Tibial artery (tissue), 4 donors: ENCODE data around the gene CCDC63.

Source experiments
- DNase-seq, 2 donors: peaks; one replicate each; pipeline ENCODE4 v3.0.0-alpha.2; 2019
- H3K27ac ChIP-seq, 2 donors: fragments of 200-600 bp; sonication (generic) in 1 of 2; 1 replicate in 1 of 2; 2 replicates in 1 of 2; pipeline ENCODE4 v1.5.1; 2018 to 2019; ENCODE audit warnings: mild to moderate bottlenecking in 1 of 2
- H3K27me3 ChIP-seq, 2 donors: fragments of 200-600 bp; sonication (generic) in 1 of 2; one replicate each; pipeline versions ENCODE4 v1.5.1 to v1.6.0; 2016 to 2019
- H3K36me3 ChIP-seq, 3 donors: fragments of 200-600 bp; sonication (generic) in 2 of 3; one replicate each; pipeline ENCODE4 v1.5.1; 2016 to 2019; ENCODE audit warnings: mild to moderate bottlenecking in 2 of 3
- H3K4me1 ChIP-seq, 4 donors: fragments of 200-600 bp; sonication (generic) in 2 of 4; 1 replicate in 3 of 4; 2 replicates in 1 of 4; pipeline ENCODE4 v1.5.1; 2016 to 2019
- H3K4me3 ChIP-seq, 2 donors: fragments of 200-600 bp; sonication (generic) in 1 of 2; 1 replicate in 1 of 2; 2 replicates in 1 of 2; pipeline ENCODE4 v1.5.1; 2018 to 2019; ENCODE audit warnings: mild to moderate bottlenecking in 2 of 2
- H3K9me3 ChIP-seq, 3 donors: fragments of 200-600 bp; sonication (generic) in 1 of 3; one replicate each; pipeline ENCODE4 v1.5.1; 2016 to 2019
- intact Hi-C: fragments of 100-400 bp; cut with DNase I; formaldehyde crosslinking; loops from one replicate; pipeline ENCODE4 v1.15.0; 2023; ENCODE audit warnings: low total_unique reads
- TF ChIP-seq, protein P1 (sequence below), 2 experiments: fragments of 200-600 bp in 1 of 2; fragments of 450-650 bp in 1 of 2; IDR thresholded peaks; one replicate each; pipeline ENCODE4 v1.5.1; 2017 to 2019; ENCODE audit warnings: antibody characterized with exemption in 2 of 2, mild to moderate bottlenecking in 1 of 2, moderate library complexity in 1 of 2

Gene CCDC63

GRCh38 chr12:110896559-110896958, 49.8 kb downstream of the CCDC63 start:
- no peaks in the 10 kb centered on the region for H3K36me3 ChIP-seq
- H3K4me1 ChIP-seq, result peaks cover 0 to 4% (median 0%) of the 10 kb centered on the region in 4 donors
- TF ChIP-seq, protein P1, sequence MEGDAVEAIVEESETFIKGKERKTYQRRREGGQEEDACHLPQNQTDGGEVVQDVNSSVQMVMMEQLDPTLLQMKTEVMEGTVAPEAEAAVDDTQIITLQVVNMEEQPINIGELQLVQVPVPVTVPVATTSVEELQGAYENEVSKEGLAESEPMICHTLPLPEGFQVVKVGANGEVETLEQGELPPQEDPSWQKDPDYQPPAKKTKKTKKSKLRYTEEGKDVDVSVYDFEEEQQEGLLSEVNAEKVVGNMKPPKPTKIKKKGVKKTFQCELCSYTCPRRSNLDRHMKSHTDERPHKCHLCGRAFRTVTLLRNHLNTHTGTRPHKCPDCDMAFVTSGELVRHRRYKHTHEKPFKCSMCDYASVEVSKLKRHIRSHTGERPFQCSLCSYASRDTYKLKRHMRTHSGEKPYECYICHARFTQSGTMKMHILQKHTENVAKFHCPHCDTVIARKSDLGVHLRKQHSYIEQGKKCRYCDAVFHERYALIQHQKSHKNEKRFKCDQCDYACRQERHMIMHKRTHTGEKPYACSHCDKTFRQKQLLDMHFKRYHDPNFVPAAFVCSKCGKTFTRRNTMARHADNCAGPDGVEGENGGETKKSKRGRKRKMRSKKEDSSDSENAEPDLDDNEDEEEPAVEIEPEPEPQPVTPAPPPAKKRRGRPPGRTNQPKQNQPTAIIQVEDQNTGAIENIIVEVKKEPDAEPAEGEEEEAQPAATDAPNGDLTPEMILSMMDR (IDR thresholded peaks at IDR 0.05), result no peak
- H3K27me3 ChIP-seq, result peaks cover 0 to 16% of the 10 kb centered on the region in 2 donors
- no peak overlapping the region for H3K4me3 ChIP-seq
- intact Hi-C loops, result no loop called here
- DNase-seq, result no peak
- no peaks in the 10 kb centered on the region for H3K9me3 ChIP-seq
- H3K27ac ChIP-seq, result no peak overlapping the region

DNA sequence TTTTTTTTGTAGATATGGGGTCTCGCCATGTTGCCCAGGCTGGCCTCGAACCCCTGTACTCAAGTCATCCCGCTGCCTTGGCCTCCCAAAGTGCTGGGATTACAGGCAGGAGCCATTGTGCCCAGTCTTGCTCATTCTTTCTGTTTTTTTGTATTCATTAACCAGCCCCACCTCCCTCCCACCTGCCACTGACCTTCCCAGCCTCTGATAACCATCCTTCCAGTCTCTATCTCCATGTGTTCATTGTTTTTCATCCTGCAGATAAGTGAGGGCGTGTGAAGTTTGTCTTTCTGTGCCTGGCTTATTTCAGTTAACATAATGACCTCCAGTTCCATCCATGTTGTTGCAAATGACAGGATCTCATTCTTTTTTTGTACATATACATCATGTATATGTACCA, 54.6 kb downstream of the CCDC63 start:
- intact Hi-C loops, result no loop called here

GRCh38 chr12:110903511-110903910, 56.7 kb downstream of the CCDC63 start:
- TF ChIP-seq, protein P1 (IDR thresholded peaks at IDR 0.05), result no peak
- no peaks in the 10 kb centered on the region for H3K4me1 ChIP-seq
- H3K27me3 ChIP-seq, result peaks cover 0 to 8% of the 10 kb centered on the region in 2 donors
- H3K4me3 ChIP-seq, result no peak overlapping the region
- no peak for DNase-seq
- no peaks in the 10 kb centered on the region for H3K36me3 ChIP-seq
- H3K27ac ChIP-seq, result no peak overlapping the region
- intact Hi-C loops, result no loop called here
- H3K9me3 ChIP-seq, result no peaks in the 10 kb centered on the region

More for the DNA sequence above, 54.6 kb downstream of the CCDC63 start:
- Histone ChIP-seq H3K27me3 (peaks cover 0 to 7% of the 10 kb centered on the region in 2 donors), H3K27ac (no peak overlapping the region), H3K9me3 (no peaks in the 10 kb centered on the region), H3K36me3 (no peaks in the 10 kb centered on the region), H3K4me1 (no peaks in the 10 kb centered on the region), H3K4me3 (no peak overlapping the region)
- no peak for DNase-seq
- TF ChIP-seq, protein P1 (IDR thresholded peaks at IDR 0.05), result no peak

GRCh38 chr12:110906083-110906482, 59.3 kb downstream of the CCDC63 start:
- no peaks in the 10 kb centered on the region for H3K36me3 ChIP-seq
- no peaks in the 10 kb centered on the region for H3K4me1 ChIP-seq
- TF ChIP-seq, protein P1 (IDR thresholded peaks at IDR 0.05), result no peak
- intact Hi-C loops, result no loop called here
- no peaks in the 10 kb centered on the region for H3K9me3 ChIP-seq
- H3K27ac ChIP-seq, result no peak overlapping the region
- peaks cover 0 to 20% of the 10 kb centered on the region in 2 donors for H3K27me3 ChIP-seq
- no peak for DNase-seq
- no peak overlapping the region for H3K4me3 ChIP-seq

- DNase-seq, result no peak
- intact Hi-C loops, result no loop called here
Observed at GRCh38 chr12:110906516-110906915, 59.7 kb downstream of the CCDC63 start.

More at GRCh38 chr12:110906516-110906915, 59.7 kb downstream of the CCDC63 start:
- Histone ChIP-seq H3K4me1 (no peaks in the 10 kb centered on the region), H3K27me3 (peaks cover 0 to 23% of the 10 kb centered on the region in 2 donors), H3K9me3 (no peaks in the 10 kb centered on the region), H3K36me3 (no peaks in the 10 kb centered on the region), H3K27ac (no peak overlapping the region), H3K4me3 (no peak overlapping the region)
- TF ChIP-seq, protein P1 (IDR thresholded peaks at IDR 0.05), result no peak
